HG03108 (cell line): ENCODE measurements around the gene PRG2.

Source experiments
- ATAC-seq: cut with Tn5 transposase; IDR thresholded peaks from one replicate; pipeline ENCODE4 v1.9.1; 2021; ENCODE audit warnings: moderate library complexity; ENCODE audit not compliant: unreplicated experiment

Gene PRG2

GRCh38 chr11:57397394-57397990, 7.0 kb upstream of the PRG2 start:
- ATAC-seq, result no peak

GRCh38 chr11:57396744-57397143, 6.3 kb upstream of the PRG2 start:
- ATAC-seq, result no peak

GRCh38 chr11:57395905-57396623, 5.6 kb upstream of the PRG2 start:
- no peak for ATAC-seq

GRCh38 chr11:57394203-57394965, 3.9 kb upstream of the PRG2 start:
- ATAC-seq, result no peak

GRCh38 chr11:57392763-57393105, 2.3 kb upstream of the PRG2 start:
- no peak for ATAC-seq

GRCh38 chr11:57392066-57392762, 1.8 kb upstream of the PRG2 start:
- ATAC-seq, result no peak

GRCh38 chr11:57391539-57391938, 1.1 kb upstream of the PRG2 start:
- no peak for ATAC-seq

- no peak for ATAC-seq
Observed at GRCh38 chr11:57391111-57391510, 661 bp upstream of the PRG2 start.

- ATAC-seq, result no peak
Observed at GRCh38 chr11:57387289-57388030, 3.0 kb downstream of the PRG2 start.

GRCh38 chr11:57386178-57386940, 4.1 kb downstream of the PRG2 start:
- ATAC-seq, result no peak

GRCh38 chr11:57380975-57381374, 9.5 kb downstream of the PRG2 start, which contains the start of gene PRG3:
TSS of gene PRG3 (minus strand) at chr11:57381150. CDS start at chr11:57380708, 442 bp downstream.
- no peak for ATAC-seq

- no peak for ATAC-seq
Observed at GRCh38 chr11:57379732-57380131, 10.7 kb downstream of the PRG2 start.

GRCh38 chr11:57378186-57378585, 12.3 kb downstream of the PRG2 start:
- no peak for ATAC-seq

- ATAC-seq, result no peak
Observed at GRCh38 chr11:57377107-57377506, 13.3 kb downstream of the PRG2 start.

GRCh38 chr11:57376095-57377090, 14.1 kb downstream of the PRG2 start:
- ATAC-seq, result no peak

- ATAC-seq, result no peak
Observed at GRCh38 chr11:57375490-57375889, 15.0 kb downstream of the PRG2 start.

GRCh38 chr11:57374966-57375365, 15.5 kb downstream of the PRG2 start:
- no peak for ATAC-seq

GRCh38 chr11:57373146-57373545, 17.3 kb downstream of the PRG2 start:
- no peak for ATAC-seq

GRCh38 chr11:57370941-57371340, 19.5 kb downstream of the PRG2 start:
- no peak for ATAC-seq
